Measurements from ENCODE around the gene LCN15.

LCN15 gene

GRCh38 chr9:136796238-136796774, 32.0 kb upstream of the LCN15 start, which contains the start of gene CCDC183:
TSS of gene CCDC183 (plus strand) at chr9:136796338. CDS start at chr9:136796398, 60 bp downstream.
- H3K79me1 ChIP-seq (ENCODE audit: low read length): peaks cover 2% of the 10 kb centered on the region
- no peaks in the 10 kb centered on the region for H3K27me3 ChIP-seq (ENCODE audit: insufficient read depth, low read length, poor library complexity)
- no peak for DNase-seq
- H3K27ac ChIP-seq (ENCODE audit: low read depth, low read length): peak within 1 kb of the TSS; percentile 43
- H3K56ac ChIP-seq (ENCODE audit: low read length): peak within 1 kb of the TSS; percentile 67
- H3K79me2 ChIP-seq (ENCODE audit: control insufficient read depth, insufficient read depth, low read length): no peaks in the 10 kb centered on the region
- H2AK5ac ChIP-seq (ENCODE audit: low read length): no peak within 1 kb of the TSS
- no peak within 1 kb of the TSS for H3K23ac ChIP-seq (ENCODE audit: low read length)
- no peaks in the 10 kb centered on the region for H3K36me3 ChIP-seq (ENCODE audit: control insufficient read depth, insufficient read depth, low read length)
- H3K4me1 ChIP-seq (ENCODE audit: control insufficient read depth, low read depth, low read length): peaks cover 8% of the 10 kb centered on the region
- peak within 1 kb of the TSS; percentile 40 for H3K18ac ChIP-seq (ENCODE audit: low read length)
- H2BK5ac ChIP-seq (ENCODE audit: low read length): no peak within 1 kb of the TSS
- H3K9ac ChIP-seq (ENCODE audit: low read length): peak within 1 kb of the TSS; percentile 45
- no peak within 1 kb of the TSS for H4K5ac ChIP-seq (ENCODE audit: low read length)
- H2BK120ac ChIP-seq (ENCODE audit: low read depth, low read length): peak within 1 kb of the TSS; percentile 1
- WGBS (ENCODE audit: extremely low coverage, insufficient coverage, low lambda C conversion rate): no CpG with 5 or more reads among the region's 5 CpGs
- no peak within 1 kb of the TSS for H3K4me3 ChIP-seq (ENCODE audit: low read length)
- no peak within 1 kb of the TSS for H3K4ac ChIP-seq (ENCODE audit: low read depth, low read length)
- no peak within 1 kb of the TSS for H2BK15ac ChIP-seq (replicated peaks; ENCODE audit: low read depth)
- no peak within 1 kb of the TSS for H3K4me2 ChIP-seq (ENCODE audit: low read length)
- H4K8ac ChIP-seq (ENCODE audit: low read depth, low read length): no peak within 1 kb of the TSS

- Histone ChIP-seq H3K56ac (ENCODE audit: low read length) (no peak overlapping the region), H2BK120ac (ENCODE audit: low read depth, low read length) (no peak overlapping the region), H3K4ac (ENCODE audit: low read depth, low read length) (no peak overlapping the region), H3K79me2 (ENCODE audit: control insufficient read depth, insufficient read depth, low read length) (no peaks in the 10 kb centered on the region), H3K4me2 (ENCODE audit: low read length) (no peak overlapping the region), H3K36me3 (ENCODE audit: control insufficient read depth, insufficient read depth, low read length) (no peaks in the 10 kb centered on the region), H4K5ac (ENCODE audit: low read length) (no peak overlapping the region), H4K8ac (ENCODE audit: low read depth, low read length) (no peak overlapping the region), H3K27me3 (ENCODE audit: insufficient read depth, low read length, poor library complexity) (no peaks in the 10 kb centered on the region), H3K9ac (ENCODE audit: low read length) (no peak overlapping the region), H3K4me3 (ENCODE audit: low read length) (no peak overlapping the region), H3K4me1 (ENCODE audit: control insufficient read depth, low read depth, low read length) (peaks cover 6% of the 10 kb centered on the region), H2AK5ac (ENCODE audit: low read length) (no peak overlapping the region), H3K18ac (ENCODE audit: low read length) (no peak overlapping the region), H2BK15ac (replicated peaks; ENCODE audit: low read depth) (no peak overlapping the region), H2BK5ac (ENCODE audit: low read length) (no peak overlapping the region), H3K23ac (ENCODE audit: low read length) (no peak overlapping the region), H3K27ac (ENCODE audit: low read depth, low read length) (no peak overlapping the region), H3K79me1 (ENCODE audit: low read length) (peaks cover 2% of the 10 kb centered on the region)
- no peak for DNase-seq
- WGBS (ENCODE audit: extremely low coverage, insufficient coverage, low lambda C conversion rate): no CpG with 5 or more reads among the region's 6 CpGs
Observed at GRCh38 chr9:136795000-136795348, 30.7 kb upstream of the LCN15 start.

- no peak overlapping the region for H4K5ac ChIP-seq (ENCODE audit: low read length)
- no peaks in the 10 kb centered on the region for H3K27me3 ChIP-seq (ENCODE audit: insufficient read depth, low read length, poor library complexity)
- H3K79me1 ChIP-seq (ENCODE audit: low read length): peaks cover 2% of the 10 kb centered on the region
- no peak overlapping the region for H3K27ac ChIP-seq (ENCODE audit: low read depth, low read length)
- no peak overlapping the region for H2BK15ac ChIP-seq (replicated peaks; ENCODE audit: low read depth)
- no peak overlapping the region for H3K9ac ChIP-seq (ENCODE audit: low read length)
- no peaks in the 10 kb centered on the region for H3K36me3 ChIP-seq (ENCODE audit: control insufficient read depth, insufficient read depth, low read length)
- H3K4me3 ChIP-seq (ENCODE audit: low read length): no peak overlapping the region
- H2BK120ac ChIP-seq (ENCODE audit: low read depth, low read length): no peak overlapping the region
- no peak overlapping the region for H2AK5ac ChIP-seq (ENCODE audit: low read length)
- no peak overlapping the region for H4K8ac ChIP-seq (ENCODE audit: low read depth, low read length)
- H3K4me2 ChIP-seq (ENCODE audit: low read length): no peak overlapping the region
- no peak for DNase-seq
- no CpG with 5 or more reads among the region's 14 CpGs for WGBS (ENCODE audit: extremely low coverage, insufficient coverage, low lambda C conversion rate)
- H3K4me1 ChIP-seq (ENCODE audit: control insufficient read depth, low read depth, low read length): peaks cover 6% of the 10 kb centered on the region
- no peak overlapping the region for H3K23ac ChIP-seq (ENCODE audit: low read length)
- H3K18ac ChIP-seq (ENCODE audit: low read length): no peak overlapping the region
- H3K56ac ChIP-seq (ENCODE audit: low read length): no peak overlapping the region
- H2BK5ac ChIP-seq (ENCODE audit: low read length): no peak overlapping the region
- no peaks in the 10 kb centered on the region for H3K79me2 ChIP-seq (ENCODE audit: control insufficient read depth, insufficient read depth, low read length)
- no peak overlapping the region for H3K4ac ChIP-seq (ENCODE audit: low read depth, low read length)
Observed at GRCh38 chr9:136794281-136794999, 30.1 kb upstream of the LCN15 start.

- Histone ChIP-seq H3K4ac (ENCODE audit: low read depth, low read length) (no peak overlapping the region), H3K4me2 (ENCODE audit: low read length) (no peak overlapping the region), H3K18ac (ENCODE audit: low read length) (no peak overlapping the region), H3K79me1 (ENCODE audit: low read length) (peaks cover 2% of the 10 kb centered on the region), H3K56ac (ENCODE audit: low read length) (no peak overlapping the region), H2BK5ac (ENCODE audit: low read length) (no peak overlapping the region), H3K27ac (ENCODE audit: low read depth, low read length) (no peak overlapping the region), H4K5ac (ENCODE audit: low read length) (no peak overlapping the region), H2BK15ac (replicated peaks; ENCODE audit: low read depth) (no peak overlapping the region), H3K4me3 (ENCODE audit: low read length) (no peak overlapping the region), H3K27me3 (ENCODE audit: insufficient read depth, low read length, poor library complexity) (no peaks in the 10 kb centered on the region), H3K36me3 (ENCODE audit: control insufficient read depth, insufficient read depth, low read length) (no peaks in the 10 kb centered on the region), H2BK120ac (ENCODE audit: low read depth, low read length) (no peak overlapping the region), H2AK5ac (ENCODE audit: low read length) (no peak overlapping the region), H3K9ac (ENCODE audit: low read length) (no peak overlapping the region), H3K79me2 (ENCODE audit: control insufficient read depth, insufficient read depth, low read length) (no peaks in the 10 kb centered on the region), H3K23ac (ENCODE audit: low read length) (no peak overlapping the region), H4K8ac (ENCODE audit: low read depth, low read length) (no peak overlapping the region), H3K4me1 (ENCODE audit: control insufficient read depth, low read depth, low read length) (peaks cover 6% of the 10 kb centered on the region)
- no CpG with 5 or more reads among the region's 17 CpGs for WGBS (ENCODE audit: extremely low coverage, insufficient coverage, low lambda C conversion rate)
- no peak for DNase-seq
Observed at GRCh38 chr9:136793086-136793946, 29.0 kb upstream of the LCN15 start.

GRCh38 chr9:136792321-136793085, 28.2 kb upstream of the LCN15 start:
- no peak overlapping the region for H3K27ac ChIP-seq (ENCODE audit: low read depth, low read length)
- H3K79me1 ChIP-seq (ENCODE audit: low read length): peaks cover 2% of the 10 kb centered on the region
- no peak overlapping the region for H3K23ac ChIP-seq (ENCODE audit: low read length)
- H3K79me2 ChIP-seq (ENCODE audit: control insufficient read depth, insufficient read depth, low read length): no peaks in the 10 kb centered on the region
- H3K36me3 ChIP-seq (ENCODE audit: control insufficient read depth, insufficient read depth, low read length): no peaks in the 10 kb centered on the region
- H2BK120ac ChIP-seq (ENCODE audit: low read depth, low read length): no peak overlapping the region
- no peak overlapping the region for H3K4ac ChIP-seq (ENCODE audit: low read depth, low read length)
- no peaks in the 10 kb centered on the region for H3K27me3 ChIP-seq (ENCODE audit: insufficient read depth, low read length, poor library complexity)
- no peak overlapping the region for H2BK15ac ChIP-seq (replicated peaks; ENCODE audit: low read depth)
- no peak overlapping the region for H2BK5ac ChIP-seq (ENCODE audit: low read length)
- H3K56ac ChIP-seq (ENCODE audit: low read length): peak overlapping the region; percentile 25
- no CpG with 5 or more reads among the region's 15 CpGs for WGBS (ENCODE audit: extremely low coverage, insufficient coverage, low lambda C conversion rate)
- no peak overlapping the region for H4K5ac ChIP-seq (ENCODE audit: low read length)
- no peak overlapping the region for H2AK5ac ChIP-seq (ENCODE audit: low read length)
- H3K4me1 ChIP-seq (ENCODE audit: control insufficient read depth, low read depth, low read length): peaks cover 6% of the 10 kb centered on the region
- H3K9ac ChIP-seq (ENCODE audit: low read length): no peak overlapping the region
- DNase-seq: no peak
- H3K4me2 ChIP-seq (ENCODE audit: low read length): no peak overlapping the region
- no peak overlapping the region for H4K8ac ChIP-seq (ENCODE audit: low read depth, low read length)
- no peak overlapping the region for H3K4me3 ChIP-seq (ENCODE audit: low read length)
- H3K18ac ChIP-seq (ENCODE audit: low read length): no peak overlapping the region

All from mesendoderm (in vitro differentiated cells).